Hypothalamus (tissue), 51 donors: ENCODE results near the gene HCK.
"Not testable (repeated sequence)": the region's sequence is repeated elsewhere in the genome, so short reads cannot be mapped to it uniquely, and the experiment has no call there.

Experiments
- DNase-seq, 51 donors: peaks; one replicate each; lab custom pipeline; 2025; lab: John Stamatoyannopoulos, UW

The HCK gene

DNA sequence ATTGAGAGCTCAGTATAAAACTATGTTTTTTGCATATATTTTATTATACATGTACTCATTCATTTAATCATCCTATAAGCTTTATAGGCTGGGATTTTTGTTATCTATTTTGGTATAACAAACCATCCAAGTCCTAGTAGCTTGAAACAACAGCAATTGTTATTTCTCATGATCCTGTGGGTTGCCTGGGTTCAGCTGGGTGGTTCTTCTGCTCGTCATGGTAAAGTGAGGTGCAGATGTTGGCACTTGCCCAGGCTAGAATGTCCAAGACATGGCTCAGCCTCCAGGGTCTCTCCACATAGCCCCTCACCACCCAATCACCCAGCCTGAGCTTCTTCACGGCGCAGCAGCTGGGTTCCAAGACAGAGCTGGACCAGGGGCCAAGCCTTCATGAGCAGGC is 36.7 kb downstream of the HCK start:
- DNase-seq, result no peak

DNA sequence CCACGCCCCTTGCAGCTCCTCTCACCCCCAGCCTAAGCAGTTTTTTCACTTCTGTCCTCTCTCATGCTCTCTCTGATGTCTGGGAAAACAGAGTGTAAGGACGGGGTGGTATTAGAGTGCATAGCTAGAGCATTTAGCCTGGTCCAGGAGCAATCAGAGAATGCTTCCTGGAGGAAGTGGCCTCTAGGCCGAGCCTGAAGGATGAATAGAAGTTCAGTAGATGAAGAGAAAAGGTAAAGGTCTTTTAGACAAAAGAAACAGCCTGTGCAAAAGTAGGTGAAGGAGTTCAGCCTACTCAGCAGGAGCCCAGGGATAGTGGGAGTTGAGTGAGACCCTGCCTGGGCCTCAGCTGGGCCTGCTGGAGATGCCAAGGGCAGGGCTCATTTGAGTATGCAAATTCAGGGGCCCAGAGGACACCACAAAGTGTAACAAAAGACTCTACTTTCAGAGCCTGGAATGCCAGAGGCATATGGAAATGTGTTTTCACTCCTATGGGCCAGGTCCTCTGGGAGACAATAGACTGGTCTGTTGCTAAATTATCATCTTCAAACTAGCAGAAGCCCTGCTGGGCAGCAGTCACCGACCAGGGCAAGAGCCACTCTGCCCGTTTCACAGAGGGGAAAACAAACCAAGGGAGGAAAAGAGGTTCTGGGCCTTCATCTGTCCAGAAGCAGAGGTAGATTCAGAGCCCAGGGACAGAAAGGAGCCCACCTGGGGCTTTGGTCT is 37.8 kb downstream of the HCK start:
- DNase-seq, result no peak

DNA sequence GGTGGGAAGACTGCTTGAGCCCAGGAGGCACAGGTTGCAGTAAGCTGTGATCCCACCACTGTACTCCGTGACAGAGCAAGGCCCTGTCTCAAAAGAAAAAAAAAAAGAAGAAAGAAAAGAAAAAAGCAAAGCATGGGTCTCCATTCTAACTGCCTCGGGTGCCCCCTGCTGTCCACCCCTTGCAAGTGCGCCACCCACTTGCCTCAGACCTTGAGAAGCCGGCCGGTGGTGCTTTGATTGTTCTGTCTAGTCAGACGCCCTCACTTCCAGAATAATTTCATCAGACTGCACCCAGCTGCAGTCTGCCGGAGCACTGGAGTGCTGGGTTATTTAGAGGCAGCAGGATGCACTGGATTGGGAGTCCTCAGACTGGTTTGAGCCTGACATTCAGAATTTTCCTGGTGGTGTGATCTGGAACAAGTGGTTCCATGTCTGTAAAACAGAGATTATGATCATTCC is 39.9 kb downstream of the HCK start:
- peak in 44 of 51 donors; percentile 1 to 78 (median 40) for DNase-seq

DNA sequence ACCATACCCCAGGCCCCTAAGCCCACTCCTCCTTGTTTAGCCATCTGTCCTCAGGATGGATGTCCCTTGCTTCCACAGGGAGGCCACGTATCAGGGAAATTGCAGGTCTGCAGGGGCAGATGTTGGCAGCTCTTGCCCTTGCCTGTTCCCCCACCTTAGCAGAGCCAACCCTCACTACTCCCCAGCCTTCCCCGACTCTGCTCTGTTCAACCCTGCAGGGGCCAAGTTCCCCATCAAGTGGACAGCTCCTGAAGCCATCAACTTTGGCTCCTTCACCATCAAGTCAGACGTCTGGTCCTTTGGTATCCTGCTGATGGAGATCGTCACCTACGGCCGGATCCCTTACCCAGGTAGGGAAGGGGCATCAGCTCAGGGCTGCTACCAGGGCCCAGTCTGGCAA is 46.7 kb downstream of the HCK start:
- DNase-seq, result no peak

DNA sequence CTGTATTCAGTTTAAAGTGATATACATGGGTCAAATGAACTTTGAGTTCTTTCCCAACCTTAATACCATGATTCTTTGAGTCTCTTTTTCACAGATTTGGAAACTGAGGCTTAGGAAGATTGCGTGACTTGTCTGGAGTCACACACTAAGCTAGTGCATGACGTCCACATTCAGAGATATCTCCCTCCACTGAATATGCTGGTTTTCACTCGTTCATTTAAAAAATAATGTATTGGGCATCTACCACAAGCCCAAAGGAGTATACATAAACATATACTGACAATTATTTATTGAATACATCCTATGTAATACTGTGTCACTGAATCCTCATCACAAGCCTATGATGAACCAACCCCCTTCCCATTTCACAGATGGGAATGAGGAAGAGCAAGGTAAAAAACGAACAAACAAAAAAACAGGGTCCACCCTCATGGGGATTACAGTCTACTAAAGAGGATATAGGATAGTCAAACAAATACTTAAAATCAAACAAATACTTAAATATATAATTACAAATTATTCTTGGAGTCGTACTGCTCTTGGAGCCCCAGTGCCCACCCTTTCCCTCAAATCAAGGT is 56.9 kb downstream of the HCK start:
- no peak for DNase-seq

DNA sequence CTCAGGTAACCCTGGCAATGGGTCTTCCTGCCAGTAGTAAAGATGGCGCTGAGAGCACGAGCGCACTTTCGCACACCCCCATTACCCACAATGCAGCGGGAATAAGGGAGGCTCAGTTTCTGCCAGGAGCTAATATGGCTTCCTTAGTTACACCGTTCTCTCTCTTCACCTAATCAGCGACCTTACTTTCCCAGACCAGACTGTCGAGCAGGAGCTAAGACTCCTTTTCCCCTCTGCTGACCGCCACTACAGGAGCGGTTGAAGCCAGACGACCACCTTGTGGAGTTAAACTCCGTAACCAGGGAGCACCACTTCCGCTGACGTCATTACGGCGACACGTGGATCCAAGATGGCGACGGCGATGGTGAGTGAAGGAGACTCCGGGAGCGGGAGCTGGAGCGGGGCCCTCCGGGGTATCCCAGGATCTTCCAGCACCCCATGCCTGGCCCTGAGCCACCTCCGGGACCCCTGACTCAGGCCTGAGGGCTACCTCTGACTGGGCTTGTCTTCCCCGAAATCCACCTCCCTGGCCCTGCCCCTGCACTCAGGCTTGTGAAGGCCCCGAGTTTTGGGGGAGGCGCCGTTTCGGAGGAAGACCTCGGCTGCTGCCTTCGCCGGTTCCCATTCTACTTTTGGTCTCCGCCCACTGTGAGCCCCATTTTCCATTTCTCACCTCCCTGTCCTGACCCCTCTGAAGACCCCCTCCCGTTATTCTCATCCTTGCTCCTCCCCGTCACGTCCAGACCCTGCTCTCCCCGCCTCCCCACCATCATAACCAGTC is 57.5 kb downstream of the HCK start, which contains the start of gene TM9SF4:
TM9SF4 (plus strand) TSS at position 323 of the 781 bp plus-strand sequence; CDS start at position 350, 27 bp downstream.
- peak; percentile 62 to 100 (median 88) for DNase-seq

DNA sequence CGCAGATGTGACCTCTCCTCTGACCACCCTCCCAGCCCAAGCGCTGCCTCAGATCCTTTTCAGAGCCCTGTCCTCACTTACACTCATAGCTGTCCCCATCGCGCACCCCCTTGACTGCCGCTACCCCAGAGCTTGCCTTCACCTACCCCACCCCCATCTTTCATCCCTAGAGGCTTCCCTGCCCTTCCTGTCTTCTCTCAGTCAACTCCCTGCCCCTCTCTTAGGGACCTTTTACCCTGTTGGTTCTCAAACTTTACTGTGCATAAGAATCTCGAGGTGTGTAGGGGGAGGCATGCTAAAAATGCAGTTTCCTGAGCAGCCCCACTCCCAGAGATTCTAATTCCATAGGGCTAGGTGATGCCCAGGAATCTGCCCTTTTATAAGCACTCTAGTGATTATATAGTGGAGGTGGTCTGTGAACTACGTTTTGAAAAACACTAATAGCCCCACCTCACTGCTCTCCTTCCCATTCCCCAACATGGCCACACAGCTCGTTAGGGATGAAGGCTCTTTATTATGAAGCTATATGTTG is 58.2 kb downstream of the HCK start:
- DNase-seq, result peak in 4 of 51 donors; percentile 23 to 45 (median 34)

DNA sequence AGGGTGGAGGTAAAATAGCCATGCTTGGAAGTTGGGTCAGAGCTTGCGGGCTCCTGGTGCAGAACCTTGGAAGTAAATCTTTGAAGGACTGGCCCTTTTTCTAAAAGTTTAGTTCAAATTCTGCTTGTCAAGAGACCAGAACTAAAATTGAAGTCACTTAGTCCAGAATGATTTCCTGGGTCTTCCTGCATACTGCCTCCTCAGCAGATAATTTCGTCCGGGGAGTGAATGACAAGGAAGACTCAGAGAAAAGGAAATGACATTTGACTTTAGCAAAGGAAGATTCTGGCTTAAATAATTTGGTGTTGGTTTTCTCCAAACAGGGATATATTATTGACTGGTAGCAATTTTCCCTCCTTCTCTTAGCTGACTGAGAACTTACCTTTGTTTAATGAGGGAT is 58.7 kb downstream of the HCK start:
- DNase-seq, result no peak

DNA sequence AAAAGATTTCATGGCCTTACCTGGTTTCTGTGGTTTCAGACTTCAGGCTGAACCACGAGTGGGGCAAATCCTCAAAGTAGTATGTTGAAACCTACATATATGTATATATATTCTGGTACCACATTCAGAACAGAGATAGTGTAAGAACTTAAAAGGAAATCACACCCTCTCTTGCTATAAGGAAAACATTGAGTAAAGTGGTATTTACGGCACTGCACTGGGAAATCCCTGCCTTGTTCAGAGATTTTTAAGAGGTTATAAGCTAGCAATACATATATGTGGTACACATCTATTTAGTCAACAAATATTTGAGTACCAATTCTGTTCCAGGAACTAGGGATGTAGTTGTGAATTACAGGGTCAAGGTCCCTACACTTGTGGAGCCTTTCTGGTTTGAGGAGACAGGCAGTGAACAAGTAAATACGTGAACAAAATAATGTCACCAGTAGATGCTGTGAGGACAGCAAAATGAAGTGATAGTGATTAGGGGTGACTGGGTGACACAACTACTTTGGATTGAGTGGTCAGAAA is 59.2 kb downstream of the HCK start:
- DNase-seq, result no peak

DNA sequence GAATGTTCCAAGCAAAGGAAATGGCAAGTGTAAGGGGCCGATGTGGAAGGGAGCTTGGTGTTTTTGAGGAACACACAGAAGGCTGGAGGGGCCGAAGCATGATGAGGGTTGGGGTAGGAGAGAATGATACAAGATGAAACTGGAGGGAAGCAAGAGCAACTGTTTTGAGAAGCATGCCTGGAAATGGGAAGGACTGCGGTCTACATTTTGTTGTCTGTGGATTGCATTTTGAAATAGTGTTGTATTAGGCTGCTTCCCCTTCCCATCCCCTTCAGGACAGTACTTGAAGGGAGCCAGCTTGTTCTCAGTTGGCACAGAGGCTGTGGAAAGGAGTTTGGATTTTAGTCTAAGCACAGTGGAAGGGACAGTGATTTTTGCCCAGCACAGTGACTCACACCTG is 59.7 kb downstream of the HCK start:
- DNase-seq, result peak in 1 of 51 donors; percentile 1

DNA sequence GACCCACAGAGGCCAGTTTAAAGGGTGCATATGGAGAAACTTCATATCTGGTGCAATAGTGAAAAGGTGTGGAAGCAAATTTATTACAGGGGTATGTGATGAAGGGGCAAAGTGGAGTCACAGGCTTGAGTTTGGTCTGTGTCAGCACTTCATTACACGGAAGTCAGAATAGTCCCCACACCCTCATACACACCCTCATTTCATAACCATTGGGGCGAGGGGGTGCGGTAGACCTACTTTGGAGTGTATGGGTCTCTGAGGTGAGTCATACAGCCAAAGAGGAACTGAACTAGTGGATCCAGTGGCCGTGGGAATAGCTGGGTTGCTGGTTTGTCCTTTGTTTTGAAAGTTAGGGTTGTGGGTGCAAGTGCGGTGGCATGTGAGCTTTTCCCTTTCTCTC is 60.8 kb downstream of the HCK start:
- DNase-seq, result no peak

DNA sequence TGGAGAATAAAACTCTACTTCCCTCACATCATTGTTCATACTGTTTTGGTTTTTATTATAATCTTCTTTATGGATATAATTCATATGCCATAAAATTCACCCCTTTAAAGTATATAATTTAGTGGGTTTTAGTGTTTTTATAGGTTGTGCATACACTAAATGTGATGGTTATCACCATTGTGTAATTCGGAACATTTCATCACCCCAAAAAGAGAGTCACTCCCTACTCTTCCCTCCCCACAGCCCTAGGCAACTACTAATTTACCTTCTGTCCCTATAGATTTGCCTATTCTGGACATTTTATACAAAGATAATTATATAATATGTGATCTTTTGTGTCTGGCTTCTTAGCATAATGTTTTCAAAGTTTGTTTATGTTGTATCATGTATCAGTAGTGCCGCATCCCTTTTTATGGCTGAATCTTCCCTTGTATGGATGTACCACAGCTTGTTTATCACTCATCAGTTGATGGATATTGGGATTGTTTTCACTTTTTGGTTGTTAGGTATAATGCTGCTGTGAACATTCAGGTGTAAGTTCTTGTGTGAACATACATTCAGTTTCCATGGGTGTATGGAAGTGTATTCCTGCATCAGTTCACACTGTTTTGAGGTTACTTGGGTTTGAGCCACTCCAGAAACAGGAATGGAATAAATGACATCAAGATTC is 61.7 kb downstream of the HCK start:
- no peak for DNase-seq

DNA sequence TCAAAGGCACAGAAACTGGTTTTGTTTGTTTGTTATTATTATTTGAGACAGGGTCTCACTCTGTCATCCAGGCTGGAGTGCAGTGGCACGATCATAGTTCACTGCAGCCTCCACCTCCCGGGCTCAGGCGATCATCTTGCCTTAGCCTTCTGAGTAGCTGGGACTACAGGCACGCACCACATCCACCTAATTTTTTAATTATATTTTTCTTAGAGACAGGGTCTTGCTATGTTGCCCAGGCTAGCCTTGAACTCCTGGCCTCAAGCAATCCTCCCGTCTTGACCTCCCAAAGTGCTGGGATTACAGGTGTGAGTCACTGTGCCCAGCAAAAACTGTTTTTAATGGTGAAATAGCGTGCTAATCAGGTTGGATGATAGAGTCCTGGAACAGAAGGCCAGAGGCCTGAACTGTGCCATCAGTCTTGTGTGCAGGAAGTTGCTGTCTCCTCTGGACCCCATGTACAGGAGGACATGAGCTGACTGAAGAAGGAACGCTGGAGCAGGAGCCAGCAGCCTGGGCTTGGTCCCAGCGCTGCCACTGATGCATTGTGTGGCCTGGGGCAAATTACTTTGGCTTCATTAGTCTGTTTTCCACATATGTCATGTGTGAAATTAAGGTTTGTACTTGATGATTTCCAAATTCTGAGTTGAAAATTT is 62.4 kb downstream of the HCK start:
- peak in 2 of 51 donors; percentile 4 to 5 for DNase-seq

DNA sequence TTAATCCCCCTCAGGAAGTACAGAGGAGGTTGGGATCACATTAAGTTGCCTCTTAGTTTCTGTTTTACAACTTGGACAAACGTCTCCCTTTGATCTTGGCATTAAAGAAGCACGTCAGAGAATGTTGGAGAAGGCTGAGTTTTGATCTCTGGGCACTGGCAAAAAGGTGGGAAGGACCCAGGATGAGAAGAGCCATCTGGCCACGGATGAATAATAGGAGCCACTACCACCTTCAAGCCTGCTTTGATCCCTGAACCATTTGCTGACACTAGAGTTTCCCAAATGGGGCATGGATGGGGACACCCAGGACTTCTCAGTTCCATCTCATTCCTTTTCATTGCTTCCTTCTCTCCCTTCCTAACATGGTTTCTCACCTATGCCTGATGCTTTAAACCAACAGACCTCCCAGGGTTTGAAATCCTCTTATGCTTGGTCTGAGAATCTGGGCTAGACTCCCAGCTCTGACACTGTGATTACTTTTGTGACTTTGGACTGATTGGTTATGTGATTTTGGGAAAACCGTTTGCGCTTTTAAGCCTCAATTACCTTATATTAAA is 63.2 kb downstream of the HCK start:
- no peak for DNase-seq

DNA sequence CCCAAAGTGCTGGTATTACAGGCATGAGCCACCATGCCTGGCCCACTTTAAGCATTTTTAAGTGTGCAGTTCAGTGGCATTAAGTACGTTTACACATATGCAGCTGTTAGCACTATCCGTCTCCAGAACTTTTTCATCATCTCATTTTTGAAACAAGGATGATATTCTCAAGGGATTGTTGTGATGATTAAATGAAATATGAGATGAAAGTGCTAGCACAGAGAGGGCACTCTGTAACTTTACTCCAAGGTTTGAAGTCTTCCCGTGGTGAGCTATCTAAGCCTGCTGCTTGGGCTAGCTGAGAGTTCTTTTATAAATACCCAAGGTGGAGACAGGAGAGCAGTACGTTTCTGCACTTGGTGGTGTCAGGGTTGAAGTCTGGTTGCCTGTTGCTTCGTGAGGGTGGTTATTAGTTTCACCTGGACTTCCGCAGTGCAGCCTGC is 64.1 kb downstream of the HCK start:
- DNase-seq, result no peak

DNA sequence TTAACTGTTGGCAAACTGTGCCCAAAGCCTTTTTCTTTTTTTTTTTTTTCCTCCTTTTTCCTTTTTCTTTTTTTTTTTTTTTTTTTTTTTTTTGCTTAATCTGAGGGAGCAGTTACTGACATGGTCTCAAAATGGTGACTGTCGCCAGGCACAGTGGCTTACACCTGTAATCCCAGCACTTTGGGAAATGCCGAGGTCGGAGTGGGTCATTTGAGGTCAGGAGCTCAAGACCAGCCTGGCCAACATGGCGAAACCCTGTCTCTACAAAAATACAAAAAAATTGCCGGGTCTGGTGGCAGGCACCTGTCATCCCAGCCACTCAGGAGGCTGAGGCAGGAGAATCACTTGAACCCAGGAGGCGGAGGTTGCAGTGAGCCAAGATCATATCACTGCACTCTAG is 64.8 kb downstream of the HCK start:
- DNase-seq, result not testable (repeated sequence)

DNA sequence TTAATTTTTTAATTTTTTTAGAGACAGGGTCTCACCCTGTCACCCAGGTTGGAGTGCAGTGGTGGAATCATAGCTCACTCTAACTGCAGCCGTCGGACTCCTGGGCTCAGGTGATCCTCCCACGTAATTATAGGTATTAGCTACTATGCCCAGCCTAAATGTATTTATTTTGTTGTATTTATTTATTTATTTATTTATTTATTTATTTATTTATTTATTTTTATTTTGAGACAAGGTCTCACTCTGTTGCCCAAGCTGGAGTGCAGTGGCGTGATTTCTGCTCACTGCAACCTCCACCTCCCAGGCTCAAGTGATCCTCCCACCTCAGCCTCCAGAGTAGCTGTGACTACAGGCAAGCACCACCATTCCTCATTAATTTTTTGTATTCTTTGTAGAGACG is 66.4 kb downstream of the HCK start:
- not testable (repeated sequence) for DNase-seq

DNA sequence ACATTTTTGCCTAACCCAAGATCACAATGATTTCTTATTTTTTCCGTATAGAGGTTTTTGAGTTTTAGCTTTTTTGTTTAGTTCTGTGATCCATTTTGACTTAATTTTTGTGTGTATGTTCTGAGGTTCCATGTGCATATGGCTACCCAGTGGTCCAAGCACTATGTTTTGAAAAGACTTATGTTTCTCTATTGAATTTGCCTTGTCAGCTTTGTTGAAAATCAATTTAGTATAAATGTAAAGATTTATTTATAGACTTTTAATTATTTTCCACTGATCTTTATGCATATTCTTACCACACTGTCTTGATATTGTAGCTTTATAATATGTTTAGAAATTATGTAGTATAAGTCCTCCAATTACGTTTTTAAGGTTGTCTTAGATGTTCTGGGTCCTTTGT is 67.7 kb downstream of the HCK start:
- DNase-seq, result no peak

DNA sequence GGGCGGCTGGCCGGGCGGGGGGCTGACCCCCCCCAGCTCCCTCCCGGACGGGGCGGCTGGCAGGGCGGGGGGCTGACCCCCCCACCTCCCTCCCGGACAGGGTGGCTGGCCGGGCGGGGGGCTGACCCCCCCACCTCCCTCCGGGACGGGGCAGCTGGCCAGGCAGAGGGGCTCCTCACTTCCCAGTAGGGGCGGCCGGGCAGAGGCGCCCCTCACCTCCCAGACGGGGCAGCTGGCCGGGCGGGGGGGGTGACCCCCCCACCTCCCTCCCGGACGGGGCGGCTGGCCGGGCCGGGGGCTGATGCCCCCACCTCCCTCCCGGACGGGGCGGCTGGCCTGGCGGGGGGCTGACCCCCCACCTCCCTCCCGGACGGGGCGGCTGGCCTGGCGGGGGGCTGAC is 69.9 kb downstream of the HCK start:
- not testable (repeated sequence) for DNase-seq

DNA sequence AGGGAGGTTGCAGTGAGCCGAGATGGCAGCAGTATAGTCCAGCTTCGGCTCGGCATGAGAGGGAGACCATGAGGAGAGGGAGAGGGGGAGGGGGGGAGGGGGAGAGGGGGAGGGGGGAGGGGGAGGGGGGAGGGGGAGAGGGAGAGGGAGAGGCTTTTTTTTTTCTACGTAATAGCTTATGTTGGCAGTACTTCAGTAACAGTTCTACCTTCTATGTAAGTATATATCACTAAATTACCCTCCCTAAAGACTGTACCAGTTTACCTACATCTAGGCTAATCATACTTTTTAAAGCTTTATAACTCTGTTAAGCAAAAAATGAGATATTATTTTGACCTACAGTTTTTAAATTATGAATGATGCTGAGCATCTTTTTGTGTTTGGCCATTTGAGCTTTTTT is 71.0 kb downstream of the HCK start:
- DNase-seq, result no peak
